SK-N-SH (cell line): ENCODE data around the gene SLC16A10. TPM values are rescaled to one million over a fixed set of nuclear protein-coding genes. Genes with fewer than 3 reads are reported as not detected.

Experiments
- CTCF ChIA-PET: fragments of 300-600, 350-600 bp; formaldehyde crosslinking; extraction: SDS; loops from one replicate; lab custom pipeline; 2021; lab: Yijun Ruan, JAX
- POLR2A ChIA-PET: fragments of 350-600 bp; sonication (Branson Sonifier 250); formaldehyde crosslinking; extraction: SDS; loops from one replicate; lab custom pipeline; 2020; ENCODE audit warnings: antibody characterized with exemption, inconsistent platforms; lab: Yijun Ruan, JAX
- DNase-seq: peaks from one replicate; pipeline ENCODE4 v3.0.0; 2012
- H2AFZ ChIP-seq: fragments of 200-600 bp; sonication (generic); 2 replicates; pipeline ENCODE4 v1.8.1; 2016; ENCODE audit warnings: antibody characterized with exemption, mild to moderate bottlenecking, low read depth
- H3F3A ChIP-seq: fragments of 200-600 bp; sonication (generic); replicated peaks from 2 replicates; pipeline ENCODE3; 2016; ENCODE audit warnings: antibody characterized with exemption, mild to moderate bottlenecking; ENCODE audit not compliant: insufficient read depth
- H3K27ac ChIP-seq, 2 experiments: fragments of 200-500 bp in 1 of 2; fragments of 200-600 bp in 1 of 2; sonication (Bioruptor generic) in 1 of 2; sonication (generic), shearing (Covaris generic) in 1 of 2; 2 replicates each; pipeline versions ENCODE4 v1.5.1 to v1.6.1; 2014 to 2016; ENCODE audit warnings: low read depth in 2 of 2, inconsistent platforms in 1 of 2, low read length in 1 of 2, mild to moderate bottlenecking in 1 of 2, mixed read lengths in 1 of 2
- H3K27me3 ChIP-seq: fragments of 200-600 bp; sonication (generic), shearing (Covaris generic); 2 replicates; pipeline ENCODE4 v1.6.1; 2016; ENCODE audit warnings: mixed run types; ENCODE audit not compliant: insufficient read depth
- H3K36me3 ChIP-seq, 2 experiments: fragments of 200-500 bp in 1 of 2; fragments of 200-600 bp in 1 of 2; sonication (Bioruptor generic) in 1 of 2; sonication (generic) in 1 of 2; replicated peaks in 1 of 2; 2 replicates each; pipeline versions ENCODE3 to v1.5.1; 2014 to 2016; ENCODE audit warnings: low read length in 1 of 2, mild to moderate bottlenecking in 1 of 2; ENCODE audit not compliant: insufficient read depth in 2 of 2, control insufficient read depth in 1 of 2
- H3K4me1 ChIP-seq, 2 experiments: fragments of 200-500 bp in 1 of 2; fragments of 200-600 bp in 1 of 2; sonication (Bioruptor generic) in 1 of 2; sonication (generic), shearing (Covaris generic) in 1 of 2; 2 replicates each; pipeline versions ENCODE4 v1.5.1 to v1.6.1; 2014 to 2016; ENCODE audit warnings: low read depth in 1 of 2, low read length in 1 of 2, mixed run types in 1 of 2; ENCODE audit not compliant: insufficient read depth in 2 of 2, control insufficient read depth in 1 of 2
- H3K4me2 ChIP-seq: fragments of 200-600 bp; sonication (generic), shearing (Covaris generic); 2 replicates; pipeline ENCODE4 v1.6.1; 2017; ENCODE audit warnings: mixed run types
- H3K4me3 ChIP-seq, 2 experiments: fragments of 200-500 bp in 1 of 2; fragments of 200-600 bp in 1 of 2; sonication (Bioruptor generic) in 1 of 2; sonication (generic), shearing (Covaris generic) in 1 of 2; 2 replicates each; pipeline versions ENCODE4 v1.5.1 to v1.8.1; 2014 to 2016; ENCODE audit warnings: low read depth in 2 of 2, inconsistent platforms in 1 of 2, low read length in 1 of 2, mild to moderate bottlenecking in 1 of 2, mixed read lengths in 1 of 2, moderate library complexity in 1 of 2
- H3K79me2 ChIP-seq: fragments of 200-600 bp; sonication (generic); 2 replicates; pipeline ENCODE4 v1.8.1; 2017; ENCODE audit warnings: mild to moderate bottlenecking; ENCODE audit not compliant: insufficient read depth
- H3K9ac ChIP-seq: fragments of 200-600 bp; sonication (generic); 2 replicates; pipeline ENCODE4 v1.6.1; 2017; ENCODE audit warnings: mixed run types
- H3K9me2 ChIP-seq: fragments of 200-600 bp; sonication (generic); 2 replicates; pipeline ENCODE4 v1.6.1; 2017; ENCODE audit warnings: mixed run types
- H3K9me3 ChIP-seq: fragments of 200-600 bp; sonication (generic); 2 replicates; pipeline ENCODE4 v1.6.1; 2017; ENCODE audit warnings: mixed run types, mild to moderate bottlenecking, moderate library complexity
- H4K20me1 ChIP-seq: fragments of 200-600 bp; sonication (generic); 2 replicates; pipeline ENCODE4 v1.6.1; 2017; ENCODE audit warnings: mild to moderate bottlenecking, mixed run types; ENCODE audit not compliant: insufficient read depth
- CHD2 ChIP-seq: fragments of 150-350 bp; IDR thresholded peaks from 2 replicates; pipeline ENCODE4 v1.6.1; 2018; ENCODE audit warnings: low read length; ENCODE audit not compliant: partially characterized antibody
- FOXJ3 ChIP-seq: sonication (generic); formaldehyde crosslinking; IDR thresholded peaks from 2 replicates; pipeline ENCODE4 v1.5.1; 2020; ENCODE audit warnings: mild to moderate bottlenecking, missing genetic modification reagents
- FOXM1 ChIP-seq: IDR thresholded peaks from 2 replicates; pipeline ENCODE4 v1.4.0; 2012; ENCODE audit warnings: low read depth, mild to moderate bottlenecking
- GATA2 ChIP-seq: sonication (generic); formaldehyde crosslinking; IDR thresholded peaks from 2 replicates; pipeline ENCODE4 v1.5.0; 2020; ENCODE audit warnings: mild to moderate bottlenecking, missing genetic modification reagents
- MEF2A ChIP-seq: IDR thresholded peaks from 2 replicates; pipeline ENCODE4 v1.4.0; 2012; ENCODE audit warnings: low read depth, borderline replicate concordance
- NRF1 ChIP-seq: IDR thresholded peaks from 2 replicates; pipeline ENCODE4 v1.6.1; 2012; ENCODE audit warnings: low read depth, mild to moderate bottlenecking, low read length
- REST ChIP-seq: IDR thresholded peaks from 2 replicates; pipeline ENCODE4 v1.6.1; 2012; ENCODE audit warnings: mild to moderate bottlenecking, low read depth, low read length, moderate library complexity
- RXRA ChIP-seq: IDR thresholded peaks from 2 replicates; pipeline ENCODE4 v1.4.0; 2012; ENCODE audit warnings: low read depth, mild to moderate bottlenecking, borderline replicate concordance
- SIN3A ChIP-seq: IDR thresholded peaks from 2 replicates; pipeline ENCODE4 v1.6.1; 2012; ENCODE audit warnings: low read depth, mild to moderate bottlenecking, low read length, moderate library complexity, borderline replicate concordance
- YY1 ChIP-seq: IDR thresholded peaks from 2 replicates; pipeline ENCODE4 v1.4.0; 2012; ENCODE audit warnings: low read depth, mild to moderate bottlenecking
- ZBTB33 ChIP-seq: IDR thresholded peaks from 2 replicates; pipeline ENCODE4 v1.4.0; 2012; ENCODE audit warnings: low read depth, borderline replicate concordance
- WGBS: methylation state at CpG from one replicate; pipeline ENCODE4 v1.1.6; 2017; ENCODE audit warnings: low lambda C conversion rate; 5-methylcytosine and 5-hydroxymethylcytosine counted together
- polyA plus RNA-seq, 3 experiments: library from polyadenylated mRNA; depleted of rRNA; stranded (reverse); fragments of >200 nt; gene quantifications; 2 replicates each; pipeline ENCODE4 v1.2.3, GENCODE V29; 2012

The SLC16A10 gene
- polyA plus RNA-seq, 1 of the 3 experiments (the other 2 are of a cell fraction) = 0.12 TPM

- Histone ChIP-seq H3K9me2 (no peaks in the 10 kb centered on the region), H3F3A (no peaks in the 10 kb centered on the region), H3K4me1 (no peaks in the 10 kb centered on the region), H3K27me3 (peaks cover 7% of the 10 kb centered on the region), H3K79me2 (no peaks in the 10 kb centered on the region), H3K4me2 (no peak overlapping the region), H3K9ac (no peak overlapping the region), H4K20me1 (no peaks in the 10 kb centered on the region), H3K9me3 (no peaks in the 10 kb centered on the region), H3K36me3 (no peaks in the 10 kb centered on the region), H2AFZ (no peak overlapping the region), H3K4me3 (no peak overlapping the region), H3K27ac (no peak overlapping the region)
- CTCF ChIA-PET = no interaction called here
- TF ChIP-seq MEF2A (no peak), REST (no peak), RXRA (no peak), FOXJ3 (no peak), CHD2 (no peak), YY1 (no peak), ZBTB33 (no peak), SIN3A (no peak), GATA2 (CRISPR knock-in tag) (no peak)
- 59% methylated on average over 1 of the region's 1 CpG for WGBS
- POLR2A ChIA-PET = no interaction called here
- DNase-seq = no peak
Observed at GRCh38 chr6:111148110-111148509, 60.8 kb downstream of the SLC16A10 start.

GRCh38 chr6:111150577-111150976, 63.3 kb downstream of the SLC16A10 start:
- POLR2A ChIA-PET = no interaction called here
- CTCF ChIA-PET = no interaction called here
- WGBS = 45% methylated on average over 1 of the region's 1 CpG

More at GRCh38 chr6:111150577-111150976, 63.3 kb downstream of the SLC16A10 start:
- no peak for DNase-seq
- Histone ChIP-seq H3K9me2 (no peaks in the 10 kb centered on the region), H3K4me1 (no peaks in the 10 kb centered on the region), H4K20me1 (no peaks in the 10 kb centered on the region), H3K4me3 (no peak overlapping the region), H3K9ac (no peak overlapping the region), H3K9me3 (no peaks in the 10 kb centered on the region), H3K27me3 (peaks cover 7% of the 10 kb centered on the region), H2AFZ (no peak overlapping the region), H3K27ac (no peak overlapping the region), H3K79me2 (no peaks in the 10 kb centered on the region), H3K36me3 (no peaks in the 10 kb centered on the region), H3F3A (no peaks in the 10 kb centered on the region), H3K4me2 (no peak overlapping the region)
- TF ChIP-seq FOXM1 (no peak), FOXJ3 (no peak), ZBTB33 (no peak), NRF1 (no peak)
